Astrocyte (in vitro differentiated cells and primary cell): ENCODE data around the gene CRYBG1.

ENCODE experiments used
- EZH2 ChIP-seq: IDR thresholded peaks from 2 replicates; pipeline ENCODE4 v1.6.1; 2012; ENCODE audit warnings: mild to moderate bottlenecking, low read length, inconsistent platforms; ENCODE audit not compliant: insufficient read depth
- TF ChIP-seq, protein P1 (sequence below): IDR thresholded peaks from 2 replicates; pipeline ENCODE4 v1.5.1; 2011; ENCODE audit warnings: low read depth, mild to moderate bottlenecking, inconsistent platforms, low read length, moderate library complexity; ENCODE audit not compliant: insufficient read depth

DNA sequence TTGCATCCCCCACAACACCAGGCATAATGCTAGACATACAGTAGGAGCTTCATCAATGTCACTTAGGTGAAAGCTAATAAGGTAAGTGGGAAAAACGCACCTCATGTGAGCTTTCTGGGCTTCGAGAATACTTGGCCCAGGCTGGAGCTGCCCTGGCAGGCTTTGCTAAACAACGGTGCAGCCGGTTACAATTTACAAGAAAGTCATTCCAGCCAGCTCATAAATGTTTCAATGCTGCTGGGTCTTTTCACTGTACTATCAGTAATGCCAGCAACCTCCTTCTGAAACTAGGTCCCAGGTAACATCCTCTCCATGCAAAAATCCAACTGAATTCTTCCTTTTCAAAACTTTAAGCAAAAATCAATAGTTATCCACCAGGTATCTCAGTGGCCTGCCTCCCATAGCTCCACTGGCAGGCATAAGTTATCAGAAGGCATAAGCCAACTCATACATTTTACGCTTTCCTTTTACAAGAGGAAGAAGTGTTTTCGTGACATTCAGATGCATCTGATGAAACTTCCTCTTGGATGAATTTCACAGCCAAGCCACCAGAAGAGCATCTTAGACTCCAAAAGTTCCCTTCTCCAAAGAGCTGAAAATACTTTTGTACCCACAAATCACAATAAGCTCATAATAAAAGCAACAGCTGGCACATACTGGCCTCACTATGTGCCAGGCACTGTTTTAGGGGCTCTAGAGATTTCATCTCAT is 212.5 kb downstream of the CRYBG1 start:
- TF ChIP-seq, protein P1, sequence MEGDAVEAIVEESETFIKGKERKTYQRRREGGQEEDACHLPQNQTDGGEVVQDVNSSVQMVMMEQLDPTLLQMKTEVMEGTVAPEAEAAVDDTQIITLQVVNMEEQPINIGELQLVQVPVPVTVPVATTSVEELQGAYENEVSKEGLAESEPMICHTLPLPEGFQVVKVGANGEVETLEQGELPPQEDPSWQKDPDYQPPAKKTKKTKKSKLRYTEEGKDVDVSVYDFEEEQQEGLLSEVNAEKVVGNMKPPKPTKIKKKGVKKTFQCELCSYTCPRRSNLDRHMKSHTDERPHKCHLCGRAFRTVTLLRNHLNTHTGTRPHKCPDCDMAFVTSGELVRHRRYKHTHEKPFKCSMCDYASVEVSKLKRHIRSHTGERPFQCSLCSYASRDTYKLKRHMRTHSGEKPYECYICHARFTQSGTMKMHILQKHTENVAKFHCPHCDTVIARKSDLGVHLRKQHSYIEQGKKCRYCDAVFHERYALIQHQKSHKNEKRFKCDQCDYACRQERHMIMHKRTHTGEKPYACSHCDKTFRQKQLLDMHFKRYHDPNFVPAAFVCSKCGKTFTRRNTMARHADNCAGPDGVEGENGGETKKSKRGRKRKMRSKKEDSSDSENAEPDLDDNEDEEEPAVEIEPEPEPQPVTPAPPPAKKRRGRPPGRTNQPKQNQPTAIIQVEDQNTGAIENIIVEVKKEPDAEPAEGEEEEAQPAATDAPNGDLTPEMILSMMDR, result no peak
- no peak for TF ChIP-seq EZH2
